ENCODE data around the gene PYGM.

PYGM gene

GRCh38 chr11:64714666-64715065 is 45.1 kb downstream of the PYGM start:
- TF ChIP-seq CTCF (IDR thresholded peaks at IDR 0.05; ENCODE audit: borderline replicate concordance, insufficient read depth, low read depth, low read length): no peak
- no peak overlapping the region for H3K4me3 ChIP-seq (ENCODE audit: low read depth, low read length)

GRCh38 chr11:64713781-64714363 is 45.9 kb downstream of the PYGM start:
- H3K4me3 ChIP-seq (ENCODE audit: low read depth, low read length): no peak overlapping the region
- no peak for TF ChIP-seq CTCF (IDR thresholded peaks at IDR 0.05; ENCODE audit: borderline replicate concordance, insufficient read depth, low read depth, low read length)

GRCh38 chr11:64713016-64713707 is 46.6 kb downstream of the PYGM start:
- H3K4me3 ChIP-seq (ENCODE audit: low read depth, low read length): no peak overlapping the region
- TF ChIP-seq CTCF (IDR thresholded peaks at IDR 0.05; ENCODE audit: borderline replicate concordance, insufficient read depth, low read depth, low read length): no peak

GRCh38 chr11:64712430-64713015 is 47.3 kb downstream of the PYGM start:
- TF ChIP-seq CTCF (IDR thresholded peaks at IDR 0.05; ENCODE audit: borderline replicate concordance, insufficient read depth, low read depth, low read length): no peak
- no peak overlapping the region for H3K4me3 ChIP-seq (ENCODE audit: low read depth, low read length)

DNA sequence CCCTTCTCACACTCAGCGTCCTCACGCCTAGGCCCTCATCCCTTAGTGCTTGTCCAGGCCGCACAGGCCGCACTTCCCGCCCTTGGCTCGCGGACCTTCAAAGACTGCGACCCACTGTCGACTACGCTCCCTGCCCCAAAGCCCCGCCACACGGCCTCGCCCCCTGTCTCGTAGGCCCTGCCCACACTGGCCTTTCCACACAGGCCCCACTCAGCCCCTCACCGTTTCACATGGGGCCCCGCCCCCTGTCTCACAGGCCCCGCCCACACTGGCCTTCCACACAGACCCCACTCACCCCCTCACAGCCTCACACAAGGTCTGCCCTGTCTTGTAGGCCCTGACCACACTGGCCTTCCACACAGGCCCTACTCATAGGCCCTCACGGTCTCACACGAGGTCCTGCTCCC is 47.8 kb downstream of the PYGM start:
- no peak overlapping the region for H3K4me3 ChIP-seq (ENCODE audit: low read depth, low read length)
- no peak for TF ChIP-seq CTCF (IDR thresholded peaks at IDR 0.05; ENCODE audit: borderline replicate concordance, insufficient read depth, low read depth, low read length)

DNA sequence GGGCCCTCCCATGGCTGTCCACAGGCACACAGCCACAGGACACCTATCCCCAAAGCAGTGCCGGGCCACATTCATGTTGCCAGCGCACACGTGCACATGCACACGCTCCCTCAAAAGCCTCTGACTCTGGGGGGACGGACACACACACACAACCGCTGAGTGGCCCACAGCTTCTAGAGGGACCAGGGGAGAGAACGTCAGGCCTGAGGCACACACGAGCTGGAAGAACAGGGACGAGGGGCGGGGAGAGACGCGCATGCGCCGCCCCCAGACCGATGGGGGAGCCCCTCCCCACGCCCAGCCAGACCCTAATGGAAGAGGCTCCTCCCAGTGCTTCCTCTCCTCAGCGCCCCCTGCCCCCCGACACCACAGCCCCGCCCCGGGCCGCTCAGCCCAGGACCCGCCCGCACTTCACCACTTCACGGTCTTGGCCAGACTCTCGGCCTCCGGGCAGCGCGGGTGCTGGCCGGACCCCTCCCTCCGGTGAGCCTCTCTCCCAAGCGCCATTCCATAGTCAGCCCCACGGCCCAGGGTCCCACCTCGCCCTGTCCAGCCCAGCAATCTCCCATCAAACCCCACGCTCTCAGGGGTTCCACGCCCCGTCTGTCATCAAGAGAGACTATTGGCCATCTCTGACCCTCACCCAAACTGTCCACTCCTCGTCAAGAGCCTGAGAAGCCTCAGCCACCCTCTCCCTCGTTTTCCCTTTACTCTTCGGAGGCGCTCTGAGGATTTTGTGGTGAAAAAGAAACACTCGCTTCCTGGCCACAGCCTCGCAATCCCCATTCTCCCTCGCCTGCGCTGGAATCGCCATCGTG is 48.4 kb downstream of the PYGM start:
- no peak for TF ChIP-seq CTCF (IDR thresholded peaks at IDR 0.05; ENCODE audit: borderline replicate concordance, insufficient read depth, low read depth, low read length)
- H3K4me3 ChIP-seq (ENCODE audit: low read depth, low read length): no peak overlapping the region

Measured in GM12875 (cell line).